Activated CD4-positive, alpha-beta T cell treated with anti-CD3 and anti-CD28 coated beads, Interleukin-10, Interleukin-2, amounts not matched to agents 100 ng/mL and 50 ng/mL, durations not matched to agents 16 hours and 8 hours (primary cell): ENCODE results near the gene MYLK3.
A peak's percentile ranks its signal among the peaks of the same experiment; 100 is the strongest.

Experiments
- DNase-seq: peaks from one replicate; pipeline ENCODE4 v3.0.0-alpha.2; 2020

The MYLK3 gene

GRCh38 chr16:46757339-46758050 lies 9.4 kb upstream of the MYLK3 start:
- DNase-seq, result no peak

- no peak for DNase-seq
These were observed 8.6 kb upstream of the MYLK3 start for GRCh38 chr16:46756772-46757171.

- no peak for DNase-seq
These were observed 4.9 kb upstream of the MYLK3 start for GRCh38 chr16:46753015-46753414.

- DNase-seq, result no peak
These were observed 3.2 kb upstream of the MYLK3 start for GRCh38 chr16:46751381-46751780.

GRCh38 chr16:46748775-46749705 lies 896 bp upstream of the MYLK3 start:
- DNase-seq, result no peak

- DNase-seq, result no peak
These were observed 1.0 kb downstream of the MYLK3 start for GRCh38 chr16:46746821-46747776.

GRCh38 chr16:46745617-46746016 lies 2.5 kb downstream of the MYLK3 start:
- DNase-seq, result no peak

GRCh38 chr16:46743232-46743719 lies 4.9 kb downstream of the MYLK3 start:
- DNase-seq, result peak; percentile 15

- no peak for DNase-seq
These were observed 8.2 kb downstream of the MYLK3 start for GRCh38 chr16:46739934-46740333.

- no peak for DNase-seq
These were observed 10.4 kb downstream of the MYLK3 start for GRCh38 chr16:46737621-46738214.

- DNase-seq, result no peak
These were observed 11.4 kb downstream of the MYLK3 start for GRCh38 chr16:46736695-46737094.

GRCh38 chr16:46733319-46733830 lies 14.8 kb downstream of the MYLK3 start:
- no peak for DNase-seq

GRCh38 chr16:46732561-46732960 lies 15.6 kb downstream of the MYLK3 start:
- DNase-seq, result no peak

- DNase-seq, result no peak
These were observed 16.2 kb downstream of the MYLK3 start for GRCh38 chr16:46731691-46732555.

- DNase-seq, result no peak
These were observed 17.1 kb downstream of the MYLK3 start for GRCh38 chr16:46730801-46731690.

- no peak for DNase-seq
These were observed 18.0 kb downstream of the MYLK3 start for GRCh38 chr16:46730126-46730525.

GRCh38 chr16:46729326-46729995 lies 18.7 kb downstream of the MYLK3 start:
- DNase-seq, result no peak

GRCh38 chr16:46728806-46729205 lies 19.3 kb downstream of the MYLK3 start:
- no peak for DNase-seq

GRCh38 chr16:46727630-46728029 lies 20.5 kb downstream of the MYLK3 start:
- DNase-seq, result no peak
